Liver (tissue), 3 donors: Measurements from ENCODE around the gene TSR1.

ENCODE experiments used
- ATF3 ChIP-seq: IDR thresholded peaks from 2 replicates; pipeline ENCODE4 v1.6.1; 2016; ENCODE audit warnings: antibody characterized with exemption
- GABPA ChIP-seq, 2 donors: IDR thresholded peaks in 1 of 2; conservative IDR thresholded peaks in 1 of 2; 2 replicates each; pipeline ENCODE4 v1.6.1; 2016; ENCODE audit warnings: antibody characterized with exemption in 2 of 2, mild to moderate bottlenecking in 1 of 2, moderate library complexity in 1 of 2
- JUND ChIP-seq, 2 donors: IDR thresholded peaks; 2 replicates each; pipeline ENCODE4 v1.6.1; 2016; ENCODE audit warnings: antibody characterized with exemption in 2 of 2
- MAX ChIP-seq: IDR thresholded peaks from 2 replicates; pipeline ENCODE4 v1.6.1; 2016; ENCODE audit warnings: antibody characterized with exemption
- RAD21 ChIP-seq, 2 donors: IDR thresholded peaks; 2 replicates each; pipeline ENCODE4 v1.6.1; 2016; ENCODE audit warnings: antibody characterized with exemption in 2 of 2, mild to moderate bottlenecking in 2 of 2
- SP1 ChIP-seq: IDR thresholded peaks from 2 replicates; pipeline ENCODE4 v1.6.1; 2018; ENCODE audit warnings: antibody characterized with exemption, mild to moderate bottlenecking
- TAF1 ChIP-seq: conservative IDR thresholded peaks from 2 replicates; pipeline ENCODE4 v1.6.1; 2016; ENCODE audit warnings: antibody characterized with exemption, mild to moderate bottlenecking
- YY1 ChIP-seq: IDR thresholded peaks from 2 replicates; pipeline ENCODE4 v1.6.1; 2016; ENCODE audit warnings: antibody characterized with exemption, mild to moderate bottlenecking
- TF ChIP-seq, protein P1 (sequence below): fragments of 150-350 bp; IDR thresholded peaks from 2 replicates; pipeline ENCODE4 v1.5.1; 2017; ENCODE audit warnings: improper control_type of control experiment, low read depth, low read length; ENCODE audit not compliant: missing input control
- TF ChIP-seq, protein P2 (sequence below): IDR thresholded peaks from 2 replicates; pipeline ENCODE4 v1.6.1; 2016; ENCODE audit warnings: antibody characterized with exemption, mild to moderate bottlenecking
- donor health status: healthy.
- donor health status: healthy.

DNA sequence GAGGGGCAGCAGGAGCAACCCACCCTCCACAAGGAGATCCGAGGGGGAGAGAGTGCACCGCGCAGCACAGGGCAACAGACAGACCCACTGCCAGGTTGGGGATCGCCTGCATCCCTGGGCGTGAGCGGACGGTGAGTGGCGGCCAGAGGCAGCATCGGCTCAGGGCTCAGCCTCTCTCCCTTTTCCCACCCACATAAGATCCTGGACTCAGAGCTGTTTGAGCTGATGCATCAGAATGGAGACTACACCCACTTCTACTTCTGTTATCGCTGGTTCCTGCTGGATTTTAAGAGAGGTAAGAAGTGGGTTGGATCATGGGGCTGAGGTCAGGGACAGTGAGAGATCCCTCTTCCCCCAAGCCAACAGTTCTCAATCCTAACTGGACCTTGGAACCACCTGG, 41.4 kb upstream of the TSR1 start:
- TF ChIP-seq, protein P1, sequence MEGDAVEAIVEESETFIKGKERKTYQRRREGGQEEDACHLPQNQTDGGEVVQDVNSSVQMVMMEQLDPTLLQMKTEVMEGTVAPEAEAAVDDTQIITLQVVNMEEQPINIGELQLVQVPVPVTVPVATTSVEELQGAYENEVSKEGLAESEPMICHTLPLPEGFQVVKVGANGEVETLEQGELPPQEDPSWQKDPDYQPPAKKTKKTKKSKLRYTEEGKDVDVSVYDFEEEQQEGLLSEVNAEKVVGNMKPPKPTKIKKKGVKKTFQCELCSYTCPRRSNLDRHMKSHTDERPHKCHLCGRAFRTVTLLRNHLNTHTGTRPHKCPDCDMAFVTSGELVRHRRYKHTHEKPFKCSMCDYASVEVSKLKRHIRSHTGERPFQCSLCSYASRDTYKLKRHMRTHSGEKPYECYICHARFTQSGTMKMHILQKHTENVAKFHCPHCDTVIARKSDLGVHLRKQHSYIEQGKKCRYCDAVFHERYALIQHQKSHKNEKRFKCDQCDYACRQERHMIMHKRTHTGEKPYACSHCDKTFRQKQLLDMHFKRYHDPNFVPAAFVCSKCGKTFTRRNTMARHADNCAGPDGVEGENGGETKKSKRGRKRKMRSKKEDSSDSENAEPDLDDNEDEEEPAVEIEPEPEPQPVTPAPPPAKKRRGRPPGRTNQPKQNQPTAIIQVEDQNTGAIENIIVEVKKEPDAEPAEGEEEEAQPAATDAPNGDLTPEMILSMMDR = no peak
- TF ChIP-seq MAX (no peak), TAF1 (no peak), JUND (IDR thresholded peaks at IDR 0.05) (no peak), GABPA (IDR thresholded peaks at IDR 0.05 in 1 of 2, conservative IDR thresholded peaks at IDR 0.05 in 1 of 2) (no peak), RAD21 (IDR thresholded peaks at IDR 0.05) (no peak), ATF3 (no peak), SP1 (no peak), YY1 (no peak)
- TF ChIP-seq, protein P2, sequence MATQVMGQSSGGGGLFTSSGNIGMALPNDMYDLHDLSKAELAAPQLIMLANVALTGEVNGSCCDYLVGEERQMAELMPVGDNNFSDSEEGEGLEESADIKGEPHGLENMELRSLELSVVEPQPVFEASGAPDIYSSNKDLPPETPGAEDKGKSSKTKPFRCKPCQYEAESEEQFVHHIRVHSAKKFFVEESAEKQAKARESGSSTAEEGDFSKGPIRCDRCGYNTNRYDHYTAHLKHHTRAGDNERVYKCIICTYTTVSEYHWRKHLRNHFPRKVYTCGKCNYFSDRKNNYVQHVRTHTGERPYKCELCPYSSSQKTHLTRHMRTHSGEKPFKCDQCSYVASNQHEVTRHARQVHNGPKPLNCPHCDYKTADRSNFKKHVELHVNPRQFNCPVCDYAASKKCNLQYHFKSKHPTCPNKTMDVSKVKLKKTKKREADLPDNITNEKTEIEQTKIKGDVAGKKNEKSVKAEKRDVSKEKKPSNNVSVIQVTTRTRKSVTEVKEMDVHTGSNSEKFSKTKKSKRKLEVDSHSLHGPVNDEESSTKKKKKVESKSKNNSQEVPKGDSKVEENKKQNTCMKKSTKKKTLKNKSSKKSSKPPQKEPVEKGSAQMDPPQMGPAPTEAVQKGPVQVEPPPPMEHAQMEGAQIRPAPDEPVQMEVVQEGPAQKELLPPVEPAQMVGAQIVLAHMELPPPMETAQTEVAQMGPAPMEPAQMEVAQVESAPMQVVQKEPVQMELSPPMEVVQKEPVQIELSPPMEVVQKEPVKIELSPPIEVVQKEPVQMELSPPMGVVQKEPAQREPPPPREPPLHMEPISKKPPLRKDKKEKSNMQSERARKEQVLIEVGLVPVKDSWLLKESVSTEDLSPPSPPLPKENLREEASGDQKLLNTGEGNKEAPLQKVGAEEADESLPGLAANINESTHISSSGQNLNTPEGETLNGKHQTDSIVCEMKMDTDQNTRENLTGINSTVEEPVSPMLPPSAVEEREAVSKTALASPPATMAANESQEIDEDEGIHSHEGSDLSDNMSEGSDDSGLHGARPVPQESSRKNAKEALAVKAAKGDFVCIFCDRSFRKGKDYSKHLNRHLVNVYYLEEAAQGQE = no peak
